NOMO-1 (cell line): ENCODE data around the gene DPYSL5.

Source experiments
- DNase-seq, 2 experiments: peaks; one replicate each; lab custom pipeline; 2025; ENCODE audit not compliant: unreplicated experiment in 2 of 2; lab: John Stamatoyannopoulos, UW

DPYSL5 gene

GRCh38 chr2:26843041-26843440, 4.9 kb upstream of the DPYSL5 start:
- DNase-seq = no peak

- DNase-seq = no peak
Observed at GRCh38 chr2:26845021-26845420, 2.9 kb upstream of the DPYSL5 start.

DNA sequence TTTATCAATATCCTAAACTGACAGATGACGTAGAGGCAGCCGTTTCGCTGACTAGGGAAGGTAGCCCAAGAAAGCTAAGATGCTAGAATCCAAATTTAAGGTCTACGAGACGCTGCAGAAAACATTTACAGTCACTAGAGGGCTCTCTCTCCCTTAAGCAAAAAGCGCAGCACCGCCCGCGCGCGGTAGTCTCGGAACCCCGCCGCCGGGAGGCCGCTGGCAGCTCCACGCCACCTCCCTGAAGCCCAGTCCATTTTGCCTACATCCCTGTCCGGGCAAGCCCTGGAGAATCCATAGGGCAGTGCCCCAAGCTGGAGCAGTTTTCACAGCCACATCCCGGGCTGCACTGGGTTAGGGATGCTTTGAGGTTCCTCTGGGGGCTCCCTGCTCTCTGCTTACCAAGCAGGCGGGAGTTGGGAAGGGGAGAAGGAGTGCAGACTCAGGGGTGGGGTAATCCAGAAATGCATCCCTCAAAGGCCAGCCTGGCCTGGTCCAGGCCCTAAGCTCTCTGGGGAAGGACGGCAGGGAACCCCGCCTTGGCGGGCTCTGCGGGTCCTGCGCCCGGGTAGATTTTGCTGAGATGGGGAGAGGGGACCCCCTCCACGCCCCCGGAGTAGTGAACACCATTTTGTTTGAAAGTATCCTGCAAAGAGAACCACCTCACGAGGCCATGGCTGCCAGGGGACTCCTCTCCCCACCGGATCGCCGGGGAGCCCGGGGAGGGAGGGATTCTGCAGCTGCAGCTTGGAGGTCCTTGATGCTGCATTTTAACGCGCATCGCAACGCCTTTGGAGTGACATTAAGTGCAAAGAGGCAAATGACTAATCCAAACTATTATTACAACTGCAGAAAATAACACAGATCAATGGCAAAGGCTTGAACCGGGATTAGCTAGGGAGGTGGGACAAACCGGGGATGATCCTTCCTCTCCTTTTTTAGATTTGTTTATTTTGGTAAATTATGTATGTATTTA, 1.3 kb upstream of the DPYSL5 start:
- DNase-seq = peak; percentile 40 to 75

DNA sequence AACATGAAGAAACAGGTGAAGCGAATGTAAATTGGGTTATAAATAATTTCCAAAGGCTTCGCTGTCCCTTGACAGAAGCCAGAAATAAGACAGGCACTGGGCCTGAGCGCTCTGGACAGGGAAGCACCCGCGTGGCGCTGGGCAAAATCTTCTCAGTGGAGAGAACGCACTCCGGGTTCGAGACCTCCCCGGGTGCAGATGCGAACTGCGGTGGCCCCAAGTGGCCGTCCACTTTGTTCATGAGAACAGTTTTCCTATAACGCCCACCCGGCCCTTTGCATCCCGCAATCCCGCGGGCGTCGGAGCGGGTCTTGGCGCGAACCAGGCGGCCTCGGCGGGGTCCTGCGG, 651 bp upstream of the DPYSL5 start:
- DNase-seq = no peak

GRCh38 chr2:26848336-26849055, 564 bp downstream of the DPYSL5 start:
- no peak for DNase-seq

DNA sequence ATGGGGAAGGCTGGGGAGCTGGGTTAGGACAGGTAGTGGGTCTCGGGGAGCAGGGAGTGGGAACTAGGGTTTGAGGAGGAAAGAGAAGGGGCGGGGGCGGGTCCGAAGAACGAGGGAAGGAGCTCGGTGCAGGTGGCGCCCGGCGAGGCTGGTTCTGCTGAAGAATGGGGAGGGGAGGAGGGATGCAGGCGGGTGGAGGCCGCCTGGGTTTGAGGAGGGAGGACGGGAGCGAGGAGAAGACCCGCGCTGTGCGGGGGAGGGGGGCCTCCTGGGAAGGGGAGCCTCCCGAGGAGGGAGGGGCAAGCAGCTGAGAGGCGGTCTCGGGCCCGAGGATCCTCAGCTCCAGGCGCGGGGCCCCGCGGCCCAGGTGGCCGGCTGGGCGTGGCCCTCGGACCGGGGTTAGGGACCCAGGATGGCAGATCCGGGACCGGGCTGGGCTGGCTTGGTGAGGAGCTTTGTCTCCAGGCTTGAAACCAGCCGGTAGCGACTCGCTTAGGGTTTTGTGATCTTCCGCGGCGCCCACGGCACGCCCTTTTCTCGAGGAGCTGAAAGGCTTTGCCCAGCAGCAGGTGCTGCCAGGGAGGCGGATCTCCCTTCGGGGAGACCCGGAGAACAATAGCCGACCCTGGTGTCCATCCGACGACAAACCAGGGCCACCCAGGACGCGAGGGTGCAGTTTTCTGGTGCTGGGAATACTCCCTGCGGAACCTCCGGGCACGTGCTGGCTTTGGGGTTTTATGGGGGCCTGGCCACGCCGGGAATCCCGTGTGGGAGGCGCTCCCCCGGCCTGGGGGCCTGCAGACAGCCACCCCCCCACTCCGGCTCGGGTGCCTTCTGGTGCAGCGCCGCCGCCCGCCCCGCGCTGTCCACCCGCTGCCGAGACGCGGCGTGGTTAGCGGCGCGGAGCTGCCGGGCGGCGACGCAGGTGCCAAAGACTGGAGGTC, 1.4 kb downstream of the DPYSL5 start:
- DNase-seq = no peak

DNA sequence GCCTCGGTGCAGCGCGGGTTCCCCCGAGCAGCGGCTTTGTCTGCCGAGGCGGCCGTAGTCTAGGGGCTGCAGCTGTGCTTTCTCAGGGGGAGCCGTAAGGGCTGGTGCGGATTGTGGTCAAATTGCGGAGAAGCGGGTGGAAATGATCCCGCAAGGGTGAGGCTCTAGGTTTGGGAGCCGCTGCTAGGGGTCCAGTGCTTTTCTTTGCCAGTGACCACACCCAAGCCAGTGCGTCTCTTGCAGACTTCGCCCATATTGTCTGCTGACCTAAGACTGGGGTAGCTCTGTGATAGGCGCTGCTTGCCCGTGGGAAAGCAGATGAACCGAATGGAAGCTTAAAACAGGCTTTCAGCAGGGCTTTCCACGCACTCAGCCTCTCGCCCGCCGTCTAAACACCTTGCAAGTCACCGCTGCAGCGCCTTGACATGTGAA, 2.1 kb downstream of the DPYSL5 start:
- no peak for DNase-seq

DNA sequence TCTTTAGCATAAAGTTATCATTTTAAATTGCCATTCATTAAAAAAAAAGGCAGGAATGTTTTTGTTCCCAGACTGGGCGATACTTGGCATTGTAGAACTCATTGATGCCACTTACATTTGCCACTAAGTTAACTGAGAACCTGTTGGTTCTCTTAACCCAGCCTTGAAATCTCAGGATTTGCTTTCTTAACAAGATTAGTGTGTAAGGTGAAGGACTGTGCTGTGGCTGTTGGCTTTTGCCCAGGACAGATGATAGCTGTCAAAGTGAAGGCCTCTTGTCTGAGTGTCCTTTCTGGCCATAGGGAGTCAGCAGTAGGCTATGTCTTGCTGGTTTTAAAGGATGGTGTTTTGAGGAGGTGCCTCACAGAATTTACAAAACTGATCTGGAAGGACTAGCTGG, 2.6 kb downstream of the DPYSL5 start:
- no peak for DNase-seq

- no peak for DNase-seq
Observed at GRCh38 chr2:26852405-26853306, 4.7 kb downstream of the DPYSL5 start.

- no peak for DNase-seq
Observed at GRCh38 chr2:26853751-26854150, 5.8 kb downstream of the DPYSL5 start.

DNA sequence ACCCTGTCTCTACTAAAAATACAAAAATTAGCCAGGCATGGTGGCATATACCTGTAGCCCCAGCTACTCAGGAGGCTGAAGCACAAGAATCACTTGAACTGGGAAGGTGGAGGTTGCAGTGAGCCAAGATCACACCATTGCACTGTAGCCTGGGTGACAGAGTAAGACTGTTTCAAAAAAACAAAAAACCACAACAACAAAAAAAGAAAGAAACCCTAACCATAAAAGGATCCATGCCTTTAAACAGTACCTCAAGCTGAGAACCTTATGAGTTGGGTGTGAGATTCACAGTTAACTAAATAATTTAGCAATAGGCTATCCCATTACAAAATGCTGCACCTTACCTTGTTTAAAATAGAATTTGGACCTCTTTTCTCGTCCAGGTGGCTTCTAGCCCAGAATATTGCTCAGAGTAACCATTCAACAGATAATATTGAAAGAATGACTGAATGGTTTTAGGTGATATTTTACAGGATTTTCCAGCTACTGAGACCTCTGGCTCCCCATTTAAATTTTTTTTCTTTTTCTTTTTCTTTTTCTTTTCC, 6.4 kb downstream of the DPYSL5 start:
- no peak for DNase-seq

DNA sequence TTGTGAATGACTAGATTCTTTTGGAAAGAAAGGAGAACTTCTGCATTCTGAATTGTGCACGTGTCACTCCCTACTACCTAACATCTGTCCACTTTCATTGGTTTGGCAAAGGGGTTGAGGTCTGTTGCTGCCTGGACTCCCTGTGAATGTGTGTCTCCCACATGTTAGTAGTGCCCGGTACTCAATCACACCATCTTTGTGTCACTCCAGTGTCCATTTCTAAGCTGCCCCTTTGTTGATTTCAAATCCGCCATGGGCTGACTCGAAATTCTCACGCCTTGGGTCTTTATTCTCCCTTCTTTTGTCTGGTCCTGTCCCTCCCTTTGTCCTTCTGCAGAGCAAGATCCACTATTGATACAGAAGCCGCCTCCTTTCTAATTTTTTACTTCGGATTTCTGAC, 7.5 kb downstream of the DPYSL5 start:
- no peak for DNase-seq

GRCh38 chr2:26859622-26860021, 11.7 kb downstream of the DPYSL5 start:
- no peak for DNase-seq

GRCh38 chr2:26860211-26860850, 12.4 kb downstream of the DPYSL5 start:
- DNase-seq = no peak

DNA sequence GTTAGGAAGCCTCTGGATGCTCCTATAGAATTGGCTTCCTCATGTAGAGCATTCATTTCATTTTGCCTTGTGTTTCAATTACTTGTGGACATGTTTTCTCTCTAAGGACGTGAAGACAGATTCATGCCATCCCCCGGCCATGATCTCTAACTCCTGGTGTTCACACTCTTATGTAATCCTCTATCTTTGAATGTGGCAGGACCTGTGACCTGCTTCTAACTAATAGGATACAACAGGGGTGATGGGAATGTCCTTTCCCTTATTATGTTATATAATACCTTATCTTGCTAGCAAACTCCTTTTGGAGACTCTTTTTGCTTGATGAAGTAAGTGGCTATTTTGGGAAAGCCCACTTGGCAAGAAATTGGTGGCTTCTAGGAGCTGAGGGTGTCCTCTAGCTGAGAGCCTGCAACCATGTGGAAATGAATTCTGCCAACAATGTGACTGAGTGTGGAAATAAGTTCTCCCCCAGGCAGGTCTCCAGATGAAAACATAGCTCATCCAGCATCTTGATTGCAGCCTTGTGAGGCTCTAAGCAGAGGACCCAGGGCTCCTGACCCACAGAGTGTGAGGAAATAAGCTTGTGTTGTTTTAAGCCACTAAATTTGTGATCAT, 13.8 kb downstream of the DPYSL5 start:
- no peak for DNase-seq

DNA sequence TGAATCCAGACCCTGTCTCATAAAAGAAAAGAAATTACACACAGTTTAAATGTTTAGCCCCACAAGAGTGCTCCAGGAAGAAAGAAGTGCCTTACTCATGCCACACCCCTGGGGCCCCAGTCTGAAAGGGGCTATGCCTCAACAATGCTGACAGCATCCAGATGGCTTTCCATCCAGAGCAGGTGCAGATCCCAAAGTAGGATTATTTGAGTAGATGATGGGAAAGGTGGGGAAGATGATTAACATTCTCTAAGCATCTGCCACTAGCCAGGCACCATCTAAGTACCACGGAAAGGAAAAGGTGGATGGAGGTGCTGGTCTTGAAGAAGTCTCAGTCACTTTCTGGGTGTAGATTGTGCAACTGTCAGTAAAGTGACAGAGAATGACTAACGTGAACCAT, 16.3 kb downstream of the DPYSL5 start:
- DNase-seq = no peak

- DNase-seq = no peak
Observed at GRCh38 chr2:26864646-26865045, 16.7 kb downstream of the DPYSL5 start.

- DNase-seq = no peak
Observed at GRCh38 chr2:26870585-26871095, 22.7 kb downstream of the DPYSL5 start.
